GM21825 (cell line): ENCODE data around the gene SEC24D.

Source experiments
- ATAC-seq: cut with Tn5 transposase; IDR thresholded peaks from one replicate; pipeline ENCODE4 v1.9.1; 2021; ENCODE audit warnings: mild to moderate bottlenecking, moderate library complexity; ENCODE audit not compliant: unreplicated experiment

Gene SEC24D

GRCh38 chr4:118753685-118754084 lies 82.2 kb downstream of the SEC24D start:
- ATAC-seq: no peak

GRCh38 chr4:118753096-118753495 lies 82.8 kb downstream of the SEC24D start:
- ATAC-seq: no peak

- no peak for ATAC-seq
Observed at GRCh38 chr4:118752551-118752950, 83.4 kb downstream of the SEC24D start.

GRCh38 chr4:118751629-118752323 lies 84.2 kb downstream of the SEC24D start:
- ATAC-seq: no peak

GRCh38 chr4:118749347-118749988 lies 86.5 kb downstream of the SEC24D start:
- no peak for ATAC-seq

- no peak for ATAC-seq
Observed at GRCh38 chr4:118746251-118746919, 89.5 kb downstream of the SEC24D start.

- no peak for ATAC-seq
Observed at GRCh38 chr4:118745357-118745756, 90.6 kb downstream of the SEC24D start.

GRCh38 chr4:118743867-118744266 lies 92.1 kb downstream of the SEC24D start:
- no peak for ATAC-seq

- ATAC-seq: no peak
Observed at GRCh38 chr4:118742050-118742449, 93.9 kb downstream of the SEC24D start.

GRCh38 chr4:118741301-118741855 lies 94.5 kb downstream of the SEC24D start:
- ATAC-seq: no peak

- ATAC-seq: no peak
Observed at GRCh38 chr4:118740869-118741268, 95.1 kb downstream of the SEC24D start.

GRCh38 chr4:118739022-118739713 lies 96.8 kb downstream of the SEC24D start:
- no peak for ATAC-seq

GRCh38 chr4:118738090-118738489 lies 97.8 kb downstream of the SEC24D start:
- ATAC-seq: no peak

GRCh38 chr4:118736900-118737299 lies 99.0 kb downstream of the SEC24D start:
- ATAC-seq: no peak

- ATAC-seq: no peak
Observed at GRCh38 chr4:118734491-118735205, 101.3 kb downstream of the SEC24D start.

GRCh38 chr4:118732591-118733330 lies 103.2 kb downstream of the SEC24D start:
- no peak for ATAC-seq

- ATAC-seq: no peak
Observed at GRCh38 chr4:118730683-118731082, 105.2 kb downstream of the SEC24D start.

- ATAC-seq: no peak
Observed at GRCh38 chr4:118729287-118730286, 106.3 kb downstream of the SEC24D start.

- no peak for ATAC-seq
Observed at GRCh38 chr4:118727360-118727759, 108.6 kb downstream of the SEC24D start.
